ENCODE measurements around the gene SAMD15. TPM values are rescaled to one million over a fixed set of nuclear protein-coding genes. Genes with fewer than 3 reads are reported as not detected.

The SAMD15 gene
- total RNA-seq (0.96 and 1.00 TPM in 2 replicates), polyA plus RNA-seq (0.03 and 0.07 TPM in 2 replicates), polyA minus RNA-seq (0.29 and 1.7 TPM in 2 replicates)
- 0.61 TPM for total RNA-seq (2013)

- H3K27me3 ChIP-seq (replicated peaks in 1 of 4; ENCODE audit: control extremely low read depth in 1 of 4, control insufficient read depth in 3 of 4, insufficient read depth in 4 of 4, low read length in 3 of 4): no peaks in the 10 kb centered on the region
- Mint-ChIP-seq H3K9me3 (ENCODE audit: insufficient read depth) (no peaks in the 10 kb centered on the region), H3K27ac (peak within 1 kb of the TSS; percentile 91), H3K4me3 (peak within 1 kb of the TSS; percentile 95), H3K27me3 (no peaks in the 10 kb centered on the region), H3K4me1 (peaks cover 40% of the 10 kb centered on the region)
- CTCF ChIA-PET: interaction anchor here (0.7 to 2.2 kb wide), 14 partner anchors 10 to 501 kb away, joined by 3 to 17 read pairs (median 3); partner anchors contain the start of genes GSTZ1 and POMT2
- peak within 1 kb of the TSS; percentile 79 to 100 (median 93) for H3K4me3 ChIP-seq (ENCODE audit: control extremely low read depth in 1 of 5, extremely low read depth in 1 of 5, insufficient read depth in 1 of 5, low read depth in 2 of 5, low read length in 4 of 5)
- H3K9ac ChIP-seq (ENCODE audit: low read length): peak within 1 kb of the TSS; percentile 89
- DNase-seq: peak; percentile 92
- TF ChIP-seq CTCF (IDR thresholded peaks at IDR 0.05) (peak; percentile 48), EZH2 (IDR thresholded peaks at IDR 0.05; ENCODE audit: borderline replicate concordance, insufficient read depth, low read depth, low read length, poor library complexity, severe bottlenecking) (no peak)
- no peaks in the 10 kb centered on the region for H4K20me1 ChIP-seq (ENCODE audit: control insufficient read depth, insufficient read depth, low read length, poor library complexity, severe bottlenecking)
- H3K36me3 ChIP-seq (replicated peaks in 1 of 2; ENCODE audit: control extremely low read depth in 1 of 2, control insufficient read depth in 1 of 2, extremely low read depth in 1 of 2, insufficient read depth in 2 of 2, low read length in 1 of 2): no peaks in the 10 kb centered on the region
- peak; percentile 92 for ATAC-seq (ENCODE audit: low read depth)
- peak within 1 kb of the TSS; percentile 80 for H3K4me2 ChIP-seq (replicated peaks; ENCODE audit: low read depth, low read length, poor library complexity, severe bottlenecking)
- peak within 1 kb of the TSS; percentile 18 to 85 for H3K27ac ChIP-seq (ENCODE audit: low read length in 2 of 2)
- POLR2A ChIA-PET: interaction anchor here (0.6 to 1.7 kb wide), 7 partner anchors 16 to 168 kb away, joined by 3 to 28 read pairs (median 4); partner anchors contain the start of genes AHSA1, GSTZ1, POMT2 and VIPAS39
- no peaks in the 10 kb centered on the region for H3K9me3 ChIP-seq (ENCODE audit: control extremely low read depth in 1 of 3, control insufficient read depth in 2 of 3, insufficient read depth in 1 of 3, low read length in 2 of 3)
- under 1% methylated on average over 69 of the region's 69 CpGs for WGBS (ENCODE audit: insufficient coverage)
- peak within 1 kb of the TSS; percentile 98 for H2AFZ ChIP-seq (ENCODE audit: insufficient read depth, low read depth, low read length, poor library complexity, severe bottlenecking)
- peaks cover 39 to 43% of the 10 kb centered on the region in 2 donors for H3K4me1 ChIP-seq (ENCODE audit: control insufficient read depth in 2 of 2, insufficient read depth in 2 of 2, low read length in 2 of 2)
- intact Hi-C loops (cut with micrococcal nuclease): loop anchor here (1.0 to 10.0 kb wide), 5 partner anchors 57 to 388 kb away; partner anchors contain the start of genes POMT2, SNW1, SPTLC2 and VIPAS39
- peaks cover 48% of the 10 kb centered on the region for H3K79me2 ChIP-seq (ENCODE audit: control insufficient read depth, insufficient read depth, low read length)
Measured at GRCh38 chr14:77376771-77377501, at the start of gene SAMD15, which contains the start of gene TMED8. Gene SAMD15, plus strand, starts transcription at chr14:77377379. Its CDS starts 40 bp downstream, at chr14:77377419. Gene TMED8, minus strand, starts transcription at chr14:77377094. Its CDS starts 41 bp downstream, at chr14:77377053.

All from B cell (primary cell).